GM19239 (cell line): ENCODE data around the gene CRB2.

ENCODE experiments used
- DNase-seq: peaks from one replicate; pipeline ENCODE4 v3.0.0; 2011; ENCODE audit warnings: low spot score; ENCODE audit not compliant: insufficient read length
- FAIRE-seq: peaks from 2 replicates; lab custom pipeline; 2011; peaks lifted over from hg19 to GRCh38; lab: Jason Lieb, UNC

The CRB2 gene

GRCh38 chr9:123355761-123356431 lies at the start of gene CRB2:
CRB2 (plus strand) TSS chr9:123356197; CDS start chr9:123356261, 64 bp downstream.
- DNase-seq = no peak
- FAIRE-seq = no peak

- FAIRE-seq (no peak), DNase-seq (no peak)
Observed at GRCh38 chr9:123309611-123310010, 46.4 kb upstream of the CRB2 start.

- DNase-seq (no peak), FAIRE-seq (no peak)
Observed at GRCh38 chr9:123310551-123311249, 45.3 kb upstream of the CRB2 start.

- no peak for FAIRE-seq
Observed at GRCh38 chr9:123311250-123311752, 44.7 kb upstream of the CRB2 start.

GRCh38 chr9:123312306-123312877 lies 43.6 kb upstream of the CRB2 start:
- no peak for FAIRE-seq
- no peak for DNase-seq

More at GRCh38 chr9:123311250-123311752, 44.7 kb upstream of the CRB2 start:
- DNase-seq = no peak

- no peak for FAIRE-seq
- no peak for DNase-seq
Observed at GRCh38 chr9:123314617-123315016, 41.4 kb upstream of the CRB2 start.

GRCh38 chr9:123315635-123316034 lies 40.4 kb upstream of the CRB2 start:
- FAIRE-seq = no peak
- no peak for DNase-seq

- no peak for DNase-seq
- FAIRE-seq = peak; percentile 21
Observed at GRCh38 chr9:123316053-123316718, 39.8 kb upstream of the CRB2 start.

GRCh38 chr9:123318202-123318601 lies 37.8 kb upstream of the CRB2 start:
- FAIRE-seq = peak; percentile 89
- DNase-seq = peak; percentile 61

- DNase-seq (no peak), FAIRE-seq (no peak)
Observed at GRCh38 chr9:123318961-123319421, 37.0 kb upstream of the CRB2 start.

GRCh38 chr9:123319541-123320339 lies 36.3 kb upstream of the CRB2 start:
- no peak for FAIRE-seq

GRCh38 chr9:123320814-123321213 lies 35.2 kb upstream of the CRB2 start:
- DNase-seq (no peak), FAIRE-seq (no peak)

More at GRCh38 chr9:123319541-123320339, 36.3 kb upstream of the CRB2 start:
- no peak for DNase-seq

GRCh38 chr9:123321616-123322272 lies 34.3 kb upstream of the CRB2 start:
- DNase-seq = no peak

GRCh38 chr9:123322273-123323195 lies 33.5 kb upstream of the CRB2 start:
- DNase-seq = no peak
- peak; percentile 83 for FAIRE-seq

More at GRCh38 chr9:123321616-123322272, 34.3 kb upstream of the CRB2 start:
- peak; percentile 21 for FAIRE-seq

- FAIRE-seq (peak; percentile 79), DNase-seq (no peak)
Observed at GRCh38 chr9:123323196-123324013, 32.6 kb upstream of the CRB2 start.

- no peak for FAIRE-seq
- no peak for DNase-seq
Observed at GRCh38 chr9:123324767-123325183, 31.2 kb upstream of the CRB2 start.

- FAIRE-seq = no peak
Observed at GRCh38 chr9:123326187-123326586, 29.8 kb upstream of the CRB2 start.

More at GRCh38 chr9:123326187-123326586, 29.8 kb upstream of the CRB2 start:
- no peak for DNase-seq
